ENCODE measurements around the gene BLOC1S6. TPM values are rescaled to one million over a fixed set of nuclear protein-coding genes. Genes with fewer than 3 reads are reported as not detected.

Gene BLOC1S6
- total and polyA plus RNA-seq, 9 of the 15 experiments (the other 6 are each of a cell fraction or from before 2014, with no cell fraction given), result 18.2 to 72.4 (median 38.4) TPM

DNA sequence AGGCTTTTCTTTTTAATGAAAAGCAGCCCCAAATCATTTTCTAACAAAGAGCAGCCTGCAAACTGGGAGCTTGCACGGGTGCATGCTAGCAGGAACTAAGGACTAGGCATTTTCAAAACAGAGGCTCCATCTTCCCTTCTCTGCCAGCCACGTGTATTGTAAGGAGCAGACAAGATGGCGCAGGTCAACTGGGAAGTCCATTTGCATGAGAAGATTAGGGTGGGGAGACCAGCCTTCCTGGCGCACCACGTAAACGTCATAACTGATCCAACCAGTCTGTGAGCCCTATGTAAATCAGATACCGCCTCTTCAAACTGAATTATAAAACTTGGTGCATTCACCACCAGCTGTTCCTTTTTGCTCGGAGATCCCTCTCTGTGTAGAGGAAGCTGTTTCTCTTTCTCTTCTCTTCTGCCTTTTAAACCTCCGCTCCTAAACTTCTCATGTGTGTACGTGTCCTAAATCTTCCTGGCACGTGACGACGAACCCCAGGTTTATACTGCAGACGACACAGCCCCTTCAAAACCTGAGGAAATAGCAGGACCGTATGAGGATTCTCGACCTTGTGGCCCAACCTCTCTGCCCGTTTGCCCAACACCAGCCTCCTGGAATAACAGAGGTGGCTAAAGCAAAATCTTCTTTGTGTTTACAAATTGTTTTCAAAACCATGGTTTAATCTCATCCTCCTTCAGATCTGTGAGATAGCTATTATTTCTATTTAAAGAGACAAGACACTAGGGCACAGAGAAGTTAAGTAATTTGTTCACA is 38.2 kb upstream of the BLOC1S6 start (continued):
- TF ChIP-seq, protein P1, sequence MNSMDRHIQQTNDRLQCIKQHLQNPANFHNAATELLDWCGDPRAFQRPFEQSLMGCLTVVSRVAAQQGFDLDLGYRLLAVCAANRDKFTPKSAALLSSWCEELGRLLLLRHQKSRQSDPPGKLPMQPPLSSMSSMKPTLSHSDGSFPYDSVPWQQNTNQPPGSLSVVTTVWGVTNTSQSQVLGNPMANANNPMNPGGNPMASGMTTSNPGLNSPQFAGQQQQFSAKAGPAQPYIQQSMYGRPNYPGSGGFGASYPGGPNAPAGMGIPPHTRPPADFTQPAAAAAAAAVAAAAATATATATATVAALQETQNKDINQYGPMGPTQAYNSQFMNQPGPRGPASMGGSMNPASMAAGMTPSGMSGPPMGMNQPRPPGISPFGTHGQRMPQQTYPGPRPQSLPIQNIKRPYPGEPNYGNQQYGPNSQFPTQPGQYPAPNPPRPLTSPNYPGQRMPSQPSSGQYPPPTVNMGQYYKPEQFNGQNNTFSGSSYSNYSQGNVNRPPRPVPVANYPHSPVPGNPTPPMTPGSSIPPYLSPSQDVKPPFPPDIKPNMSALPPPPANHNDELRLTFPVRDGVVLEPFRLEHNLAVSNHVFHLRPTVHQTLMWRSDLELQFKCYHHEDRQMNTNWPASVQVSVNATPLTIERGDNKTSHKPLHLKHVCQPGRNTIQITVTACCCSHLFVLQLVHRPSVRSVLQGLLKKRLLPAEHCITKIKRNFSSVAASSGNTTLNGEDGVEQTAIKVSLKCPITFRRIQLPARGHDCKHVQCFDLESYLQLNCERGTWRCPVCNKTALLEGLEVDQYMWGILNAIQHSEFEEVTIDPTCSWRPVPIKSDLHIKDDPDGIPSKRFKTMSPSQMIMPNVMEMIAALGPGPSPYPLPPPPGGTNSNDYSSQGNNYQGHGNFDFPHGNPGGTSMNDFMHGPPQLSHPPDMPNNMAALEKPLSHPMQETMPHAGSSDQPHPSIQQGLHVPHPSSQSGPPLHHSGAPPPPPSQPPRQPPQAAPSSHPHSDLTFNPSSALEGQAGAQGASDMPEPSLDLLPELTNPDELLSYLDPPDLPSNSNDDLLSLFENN (IDR thresholded peaks at IDR 0.05; ENCODE audit: low read depth in 2 of 2, low read length in 2 of 2), result 0 out of 4 replicates have a peak, but pooled peaks of 1 of the 2 experiments have one; percentile 27
- TF ChIP-seq, protein P2, sequence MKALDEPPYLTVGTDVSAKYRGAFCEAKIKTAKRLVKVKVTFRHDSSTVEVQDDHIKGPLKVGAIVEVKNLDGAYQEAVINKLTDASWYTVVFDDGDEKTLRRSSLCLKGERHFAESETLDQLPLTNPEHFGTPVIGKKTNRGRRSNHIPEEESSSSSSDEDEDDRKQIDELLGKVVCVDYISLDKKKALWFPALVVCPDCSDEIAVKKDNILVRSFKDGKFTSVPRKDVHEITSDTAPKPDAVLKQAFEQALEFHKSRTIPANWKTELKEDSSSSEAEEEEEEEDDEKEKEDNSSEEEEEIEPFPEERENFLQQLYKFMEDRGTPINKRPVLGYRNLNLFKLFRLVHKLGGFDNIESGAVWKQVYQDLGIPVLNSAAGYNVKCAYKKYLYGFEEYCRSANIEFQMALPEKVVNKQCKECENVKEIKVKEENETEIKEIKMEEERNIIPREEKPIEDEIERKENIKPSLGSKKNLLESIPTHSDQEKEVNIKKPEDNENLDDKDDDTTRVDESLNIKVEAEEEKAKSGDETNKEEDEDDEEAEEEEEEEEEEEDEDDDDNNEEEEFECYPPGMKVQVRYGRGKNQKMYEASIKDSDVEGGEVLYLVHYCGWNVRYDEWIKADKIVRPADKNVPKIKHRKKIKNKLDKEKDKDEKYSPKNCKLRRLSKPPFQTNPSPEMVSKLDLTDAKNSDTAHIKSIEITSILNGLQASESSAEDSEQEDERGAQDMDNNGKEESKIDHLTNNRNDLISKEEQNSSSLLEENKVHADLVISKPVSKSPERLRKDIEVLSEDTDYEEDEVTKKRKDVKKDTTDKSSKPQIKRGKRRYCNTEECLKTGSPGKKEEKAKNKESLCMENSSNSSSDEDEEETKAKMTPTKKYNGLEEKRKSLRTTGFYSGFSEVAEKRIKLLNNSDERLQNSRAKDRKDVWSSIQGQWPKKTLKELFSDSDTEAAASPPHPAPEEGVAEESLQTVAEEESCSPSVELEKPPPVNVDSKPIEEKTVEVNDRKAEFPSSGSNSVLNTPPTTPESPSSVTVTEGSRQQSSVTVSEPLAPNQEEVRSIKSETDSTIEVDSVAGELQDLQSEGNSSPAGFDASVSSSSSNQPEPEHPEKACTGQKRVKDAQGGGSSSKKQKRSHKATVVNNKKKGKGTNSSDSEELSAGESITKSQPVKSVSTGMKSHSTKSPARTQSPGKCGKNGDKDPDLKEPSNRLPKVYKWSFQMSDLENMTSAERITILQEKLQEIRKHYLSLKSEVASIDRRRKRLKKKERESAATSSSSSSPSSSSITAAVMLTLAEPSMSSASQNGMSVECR (CRISPR knock-in tag; IDR thresholded peaks at IDR 0.05), result no peak
- TF ChIP-seq, protein P3, sequence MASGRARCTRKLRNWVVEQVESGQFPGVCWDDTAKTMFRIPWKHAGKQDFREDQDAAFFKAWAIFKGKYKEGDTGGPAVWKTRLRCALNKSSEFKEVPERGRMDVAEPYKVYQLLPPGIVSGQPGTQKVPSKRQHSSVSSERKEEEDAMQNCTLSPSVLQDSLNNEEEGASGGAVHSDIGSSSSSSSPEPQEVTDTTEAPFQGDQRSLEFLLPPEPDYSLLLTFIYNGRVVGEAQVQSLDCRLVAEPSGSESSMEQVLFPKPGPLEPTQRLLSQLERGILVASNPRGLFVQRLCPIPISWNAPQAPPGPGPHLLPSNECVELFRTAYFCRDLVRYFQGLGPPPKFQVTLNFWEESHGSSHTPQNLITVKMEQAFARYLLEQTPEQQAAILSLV (tag; IDR thresholded peaks at IDR 0.05), result 0 out of 2 replicates have a peak, but pooled peaks have one; percentile 12
- peak; percentile 84 for TF ChIP-seq CREB1 (IDR thresholded peaks at IDR 0.05)
- TF ChIP-seq CREB1 (CRISPR knock-in tag; IDR thresholded peaks at IDR 0.05), result peak; percentile 67; the same call in 1 of the 2 replicates
- TF ChIP-seq, protein P4, sequence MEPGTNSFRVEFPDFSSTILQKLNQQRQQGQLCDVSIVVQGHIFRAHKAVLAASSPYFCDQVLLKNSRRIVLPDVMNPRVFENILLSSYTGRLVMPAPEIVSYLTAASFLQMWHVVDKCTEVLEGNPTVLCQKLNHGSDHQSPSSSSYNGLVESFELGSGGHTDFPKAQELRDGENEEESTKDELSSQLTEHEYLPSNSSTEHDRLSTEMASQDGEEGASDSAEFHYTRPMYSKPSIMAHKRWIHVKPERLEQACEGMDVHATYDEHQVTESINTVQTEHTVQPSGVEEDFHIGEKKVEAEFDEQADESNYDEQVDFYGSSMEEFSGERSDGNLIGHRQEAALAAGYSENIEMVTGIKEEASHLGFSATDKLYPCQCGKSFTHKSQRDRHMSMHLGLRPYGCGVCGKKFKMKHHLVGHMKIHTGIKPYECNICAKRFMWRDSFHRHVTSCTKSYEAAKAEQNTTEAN (CRISPR knock-in tag; IDR thresholded peaks at IDR 0.05), result no peak
- TF ChIP-seq, protein P5, sequence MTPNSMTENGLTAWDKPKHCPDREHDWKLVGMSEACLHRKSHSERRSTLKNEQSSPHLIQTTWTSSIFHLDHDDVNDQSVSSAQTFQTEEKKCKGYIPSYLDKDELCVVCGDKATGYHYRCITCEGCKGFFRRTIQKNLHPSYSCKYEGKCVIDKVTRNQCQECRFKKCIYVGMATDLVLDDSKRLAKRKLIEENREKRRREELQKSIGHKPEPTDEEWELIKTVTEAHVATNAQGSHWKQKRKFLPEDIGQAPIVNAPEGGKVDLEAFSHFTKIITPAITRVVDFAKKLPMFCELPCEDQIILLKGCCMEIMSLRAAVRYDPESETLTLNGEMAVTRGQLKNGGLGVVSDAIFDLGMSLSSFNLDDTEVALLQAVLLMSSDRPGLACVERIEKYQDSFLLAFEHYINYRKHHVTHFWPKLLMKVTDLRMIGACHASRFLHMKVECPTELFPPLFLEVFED (CRISPR knock-in tag; conservative IDR thresholded peaks at IDR 0.05), result no peak
- TF ChIP-seq TEAD4 (IDR thresholded peaks at IDR 0.05; ENCODE audit: low read length), result peak; percentile 52
- TF ChIP-seq TEAD4 (CRISPR knock-in tag; IDR thresholded peaks at IDR 0.05; ENCODE audit: borderline replicate concordance), result no peak
- TF ChIP-seq ARNT (IDR thresholded peaks at IDR 0.05), result no peak
- no peak for TF ChIP-seq MCM5 (IDR thresholded peaks at IDR 0.05; ENCODE audit: low read depth)
- TF ChIP-seq PHB (CRISPR knock-in tag; IDR thresholded peaks at IDR 0.05), result no peak

All from K562 (cell line).